Panc1 (cell line): Measurements from ENCODE around the gene FBXW7. TPM values are rescaled to one million over a fixed set of nuclear protein-coding genes. Genes with fewer than 3 reads are reported as not detected.

Source experiments
- ATAC-seq: fragments of 200-7000 bp; cut with Tn5 transposase; 2 replicates; pipeline ENCODE4 v1.9.1; 2020; ENCODE audit warnings: mild to moderate bottlenecking, moderate library complexity
- BruUV-seq: library from RNA; stranded (reverse); fragments of 400-500 nt; replicated peaks from 2 replicates; lab custom pipeline; 2021; lab: Mats Ljungman, UMichigan
- CTCF ChIA-PET: fragments of 300-600 bp; sonication (Branson Sonifier 250); formaldehyde crosslinking; loops from one replicate; lab custom pipeline; 2022; ENCODE audit warnings: antibody characterized with exemption; lab: Charles Lee
- POLR2A ChIA-PET: fragments of 300-600 bp; sonication (Branson Sonifier 250); formaldehyde crosslinking; loops from one replicate; lab custom pipeline; 2022; ENCODE audit warnings: antibody characterized with exemption; lab: Charles Lee
- DNase-seq: peaks from one replicate; pipeline ENCODE4 v3.0.0-alpha.2; 2010; ENCODE audit warnings: low read depth, low spot score
- H3K27ac ChIP-seq: 2 replicates; pipeline ENCODE4 v1.5.1; 2011; ENCODE audit warnings: mild to moderate bottlenecking, low read length, inconsistent platforms
- H3K27me3 ChIP-seq: fragments of 200-500 bp; sonication (Bioruptor generic); 2 replicates; pipeline ENCODE4 v1.6.0; 2014; ENCODE audit warnings: low read length, inconsistent platforms; ENCODE audit not compliant: control insufficient read depth, insufficient read depth
- H3K36me3 ChIP-seq: fragments of 200-500 bp; sonication (Bioruptor generic); 2 replicates; pipeline ENCODE4 v1.5.1; 2014; ENCODE audit warnings: inconsistent platforms, mild to moderate bottlenecking, low read length, moderate library complexity; ENCODE audit not compliant: control insufficient read depth, insufficient read depth
- H3K4me1 ChIP-seq: 2 replicates; pipeline ENCODE4 v1.5.1; 2011; ENCODE audit warnings: inconsistent platforms, mild to moderate bottlenecking, low read length, moderate library complexity; ENCODE audit not compliant: control insufficient read depth, insufficient read depth
- H3K4me3 ChIP-seq, 2 experiments: 2 replicates each; pipeline ENCODE4 v1.5.1; 2011 to 2012; ENCODE audit warnings: low read depth in 2 of 2, low read length in 2 of 2, mild to moderate bottlenecking in 2 of 2, inconsistent platforms in 1 of 2, moderate library complexity in 1 of 2
- H3K9me3 ChIP-seq: fragments of 200-500 bp; sonication (Bioruptor generic); 2 replicates; pipeline ENCODE4 v1.5.1; 2014; ENCODE audit warnings: low read depth, mild to moderate bottlenecking, inconsistent platforms, low read length, moderate library complexity; ENCODE audit not compliant: control insufficient read depth, insufficient read depth
- CTCF ChIP-seq: fragments of 450-650 bp; IDR thresholded peaks from 2 replicates; pipeline ENCODE4 v1.5.1; 2017; ENCODE audit warnings: mild to moderate bottlenecking
- POLR2AphosphoS5 ChIP-seq: IDR thresholded peaks from 2 replicates; pipeline ENCODE4 v1.6.1; 2012; ENCODE audit warnings: mild to moderate bottlenecking, low read depth, low read length, moderate library complexity
- REST ChIP-seq, 2 experiments: IDR thresholded peaks; 2 replicates each; pipeline ENCODE4 v1.6.1; 2011 to 2012; ENCODE audit warnings: low read depth in 2 of 2, control low read depth in 1 of 2, low read length in 1 of 2, mild to moderate bottlenecking in 1 of 2, moderate library complexity in 1 of 2; ENCODE audit not compliant: insufficient read depth in 1 of 2
- SIN3A ChIP-seq: IDR thresholded peaks from 2 replicates; pipeline ENCODE4 v1.6.1; 2012; ENCODE audit warnings: low read depth, mild to moderate bottlenecking, low read length, moderate library complexity, borderline replicate concordance; ENCODE audit not compliant: insufficient read depth
- TCF7L2 ChIP-seq: IDR thresholded peaks from 2 replicates; pipeline ENCODE4 v1.6.1; 2011; ENCODE audit warnings: mild to moderate bottlenecking, low read depth, low read length, inconsistent platforms
- in situ Hi-C: cut with HindIII; loops from 2 replicates; pipeline ENCODE4 v1.10.0; 2016; ENCODE audit warnings: low sequenced_read_pairs, low pct_unique_long_range_greater_than_20kb
- intact Hi-C: fragments of 100-400 bp; cut with micrococcal nuclease; formaldehyde crosslinking; loops from one replicate; pipeline ENCODE4 v1.10.0; 2022; ENCODE audit not compliant: unreplicated experiment
- total RNA-seq: library from RNA; stranded (reverse); gene quantifications from one replicate; pipeline ENCODE4 v1.2.1, GENCODE V29; 2021; ENCODE audit not compliant: unreplicated experiment

The FBXW7 gene
- total RNA-seq, 1 experiment from 2014 or later: 16.2 TPM

GRCh38 chr4:152346979-152347378 is 188.9 kb downstream of the FBXW7 start:
- H3K27ac ChIP-seq: no peak overlapping the region

GRCh38 chr4:152346526-152346925 is 189.4 kb downstream of the FBXW7 start:
- TF ChIP-seq POLR2AphosphoS5 (no peak), REST (IDR thresholded peaks at IDR 0.05; ENCODE audit: insufficient read depth in 1 of 2, low read depth in 2 of 2, low read length in 1 of 2) (no peak), CTCF (no peak), SIN3A (no peak), TCF7L2 (no peak)
- no peaks in the 10 kb centered on the region for H3K27me3 ChIP-seq
- no peak overlapping the region for H3K4me3 ChIP-seq
- DNase-seq: no peak
- POLR2A ChIA-PET: no interaction called here
- H3K36me3 ChIP-seq: no peaks in the 10 kb centered on the region
- in situ Hi-C loops (no loop called here), intact Hi-C loops (no loop called here)
- no peak overlapping the region for H3K27ac ChIP-seq
- CTCF ChIA-PET: no interaction called here
- ATAC-seq: no peak
- no peaks in the 10 kb centered on the region for H3K9me3 ChIP-seq
- no TSS peak for BruUV-seq
- no peaks in the 10 kb centered on the region for H3K4me1 ChIP-seq

More at GRCh38 chr4:152346979-152347378, 188.9 kb downstream of the FBXW7 start:
- ATAC-seq: no peak
- intact Hi-C loops: no loop called here
- POLR2A ChIA-PET: no interaction called here
- in situ Hi-C loops: no loop called here
- no peak for DNase-seq
- Histone ChIP-seq H3K4me1 (no peaks in the 10 kb centered on the region), H3K9me3 (no peaks in the 10 kb centered on the region), H3K27me3 (no peaks in the 10 kb centered on the region), H3K4me3 (no peak overlapping the region), H3K36me3 (no peaks in the 10 kb centered on the region)
- no peak for TF ChIP-seq CTCF
- TF ChIP-seq TCF7L2: no peak
- no peak for TF ChIP-seq POLR2AphosphoS5
- no peak for TF ChIP-seq SIN3A
- TF ChIP-seq REST (IDR thresholded peaks at IDR 0.05; ENCODE audit: insufficient read depth in 1 of 2, low read depth in 2 of 2, low read length in 1 of 2): no peak
- CTCF ChIA-PET: no interaction called here
- BruUV-seq: no TSS peak
